Central memory CD4-positive, alpha-beta T cell (primary cell): Measurements from ENCODE around the gene KCNQ4.

ENCODE experiments used
- DNase-seq: peaks from one replicate; pipeline ENCODE4 v3.0.0; 2022

Gene KCNQ4

GRCh38 chr1:40755067-40755466 is 28.5 kb upstream of the KCNQ4 start:
- no peak for DNase-seq

- DNase-seq: no peak
Observed at GRCh38 chr1:40756523-40756922, 27.1 kb upstream of the KCNQ4 start.

GRCh38 chr1:40757084-40757483 is 26.5 kb upstream of the KCNQ4 start:
- no peak for DNase-seq

GRCh38 chr1:40758004-40758403 is 25.6 kb upstream of the KCNQ4 start:
- DNase-seq: no peak

- DNase-seq: no peak
Observed at GRCh38 chr1:40758578-40759343, 24.8 kb upstream of the KCNQ4 start.

GRCh38 chr1:40760984-40761383 is 22.6 kb upstream of the KCNQ4 start:
- no peak for DNase-seq

- DNase-seq: no peak
Observed at GRCh38 chr1:40762144-40762923, 21.3 kb upstream of the KCNQ4 start.

- DNase-seq: peak; percentile 7
Observed at GRCh38 chr1:40763742-40764532, 19.6 kb upstream of the KCNQ4 start.

- no peak for DNase-seq
Observed at GRCh38 chr1:40764981-40765380, 18.6 kb upstream of the KCNQ4 start.

GRCh38 chr1:40766017-40766416 is 17.6 kb upstream of the KCNQ4 start:
- DNase-seq: no peak

- no peak for DNase-seq
Observed at GRCh38 chr1:40766560-40766959, 17.0 kb upstream of the KCNQ4 start.

- DNase-seq: no peak
Observed at GRCh38 chr1:40768146-40768990, 15.2 kb upstream of the KCNQ4 start.

- no peak for DNase-seq
Observed at GRCh38 chr1:40769815-40770214, 13.8 kb upstream of the KCNQ4 start.

- DNase-seq: no peak
Observed at GRCh38 chr1:40770296-40771070, 13.1 kb upstream of the KCNQ4 start.

GRCh38 chr1:40772146-40772955 is 11.2 kb upstream of the KCNQ4 start:
- DNase-seq: no peak

GRCh38 chr1:40773748-40774265 is 9.8 kb upstream of the KCNQ4 start:
- DNase-seq: no peak

- peak; percentile 51 for DNase-seq
Observed at GRCh38 chr1:40774266-40774998, 9.2 kb upstream of the KCNQ4 start.

GRCh38 chr1:40776236-40777072 is 7.1 kb upstream of the KCNQ4 start:
- DNase-seq: no peak
